HG03520 (cell line): Measurements from ENCODE around the gene EMC6.

Source experiments
- ATAC-seq: cut with Tn5 transposase; IDR thresholded peaks from one replicate; pipeline ENCODE4 v1.9.1; 2021; ENCODE audit warnings: mild to moderate bottlenecking, moderate library complexity; ENCODE audit not compliant: unreplicated experiment

EMC6 gene

DNA sequence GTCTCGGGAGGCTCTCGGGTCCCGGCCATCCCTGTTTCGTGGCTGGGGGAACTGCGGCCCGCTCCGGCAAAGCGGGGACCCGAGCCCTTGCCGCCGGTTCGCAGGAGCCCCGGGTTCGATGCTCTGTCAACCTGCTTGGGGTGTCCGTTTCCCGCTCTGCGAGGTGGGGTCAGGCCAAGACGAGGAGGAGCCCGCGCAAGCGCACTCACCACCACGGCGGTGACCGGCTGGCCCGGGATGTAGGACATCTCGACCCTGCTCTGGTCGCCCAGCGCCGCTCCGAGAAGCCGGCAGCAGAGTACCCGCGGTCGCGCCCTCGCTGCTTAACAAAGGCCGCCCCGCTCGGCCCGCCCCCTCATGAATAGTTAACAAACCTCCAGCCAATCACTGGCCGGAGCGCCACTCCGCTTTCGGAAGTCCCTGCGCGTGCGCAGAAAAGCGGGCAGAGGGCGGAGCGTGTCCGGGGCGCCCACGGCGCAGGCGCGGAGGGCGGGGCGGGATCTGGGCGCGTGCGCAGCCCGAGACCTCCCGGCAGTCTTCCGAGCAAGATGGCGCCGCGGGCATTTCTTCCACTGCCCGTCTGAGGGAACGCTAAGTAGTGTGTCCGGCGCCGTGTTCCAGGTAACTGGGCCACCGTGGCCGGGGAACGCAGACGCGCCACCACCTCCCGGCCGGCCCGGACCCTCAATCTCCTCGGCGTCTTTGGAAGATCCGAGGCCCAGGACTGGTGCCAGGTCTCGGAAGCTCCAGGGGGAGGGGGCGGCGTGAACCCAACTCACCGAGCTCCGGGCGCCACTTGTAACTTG lies at the start of gene EMC6, which contains the start of gene TAX1BP3:
TSS of gene EMC6 (plus strand) at position 534 of the 806 bp plus-strand sequence. CDS start 335 bp downstream, outside the sequence.
TSS of gene TAX1BP3 (minus strand) at position 300 of the 806 bp plus-strand sequence. CDS start at position 248, 52 bp downstream.
- peak; percentile 84 for ATAC-seq

DNA sequence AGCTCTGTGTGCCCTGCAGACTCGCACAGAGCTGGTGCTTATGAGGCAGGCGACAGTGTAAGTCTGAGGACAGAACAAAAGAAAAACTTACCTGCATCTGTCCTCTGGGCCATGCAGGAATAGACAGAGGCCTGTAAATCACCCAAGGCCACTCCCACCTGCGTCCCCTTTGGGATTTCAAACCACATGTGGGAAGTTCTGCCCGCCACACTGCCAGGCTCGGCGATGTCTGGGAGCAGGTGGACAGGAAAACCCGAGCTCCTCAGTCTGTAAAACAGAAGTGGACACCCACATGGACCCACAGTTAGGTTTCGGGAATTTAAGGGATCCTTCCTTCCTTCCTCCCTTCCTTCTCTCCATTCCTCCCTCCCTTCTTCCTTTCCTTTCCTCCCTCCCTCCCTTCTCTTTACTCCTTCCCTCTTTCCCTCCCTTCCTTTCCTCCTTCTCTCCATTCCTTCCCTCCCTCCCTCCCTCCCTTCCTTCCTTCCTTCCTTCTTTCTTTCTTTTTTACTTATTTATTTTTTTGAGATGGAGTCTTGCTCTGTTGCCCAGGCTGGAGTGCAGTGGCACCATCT lies 47.4 kb upstream of the EMC6 start:
- ATAC-seq = no peak

DNA sequence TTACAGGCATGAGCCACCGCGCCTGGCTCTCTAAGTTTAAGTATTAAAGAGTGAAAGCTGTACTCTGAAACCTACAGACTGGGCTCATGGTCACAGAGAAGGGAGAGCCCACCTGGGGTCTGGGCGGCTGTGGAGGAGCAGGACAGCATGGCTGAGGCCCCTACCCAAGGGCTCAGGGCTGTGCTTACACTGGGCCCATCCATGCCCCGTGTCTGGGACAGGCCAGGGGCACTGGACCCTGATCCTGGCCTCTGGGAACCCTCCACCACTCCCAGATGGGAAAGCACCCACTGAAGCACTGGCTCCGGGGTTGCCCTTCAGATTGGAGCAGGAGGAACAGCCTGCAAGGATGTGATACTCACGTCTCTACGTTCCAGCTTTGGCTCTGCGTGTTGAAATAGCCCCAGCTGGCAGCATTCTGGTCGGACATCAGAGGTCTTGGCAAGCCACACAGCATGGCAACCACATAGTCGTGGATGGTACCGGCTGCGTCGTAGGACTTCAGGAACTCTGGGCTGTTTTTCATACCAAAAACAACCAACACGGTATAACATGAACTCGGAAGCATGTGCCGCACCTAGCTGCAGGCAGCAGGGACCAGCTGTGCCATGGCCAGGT lies 45.5 kb upstream of the EMC6 start:
- ATAC-seq = no peak

DNA sequence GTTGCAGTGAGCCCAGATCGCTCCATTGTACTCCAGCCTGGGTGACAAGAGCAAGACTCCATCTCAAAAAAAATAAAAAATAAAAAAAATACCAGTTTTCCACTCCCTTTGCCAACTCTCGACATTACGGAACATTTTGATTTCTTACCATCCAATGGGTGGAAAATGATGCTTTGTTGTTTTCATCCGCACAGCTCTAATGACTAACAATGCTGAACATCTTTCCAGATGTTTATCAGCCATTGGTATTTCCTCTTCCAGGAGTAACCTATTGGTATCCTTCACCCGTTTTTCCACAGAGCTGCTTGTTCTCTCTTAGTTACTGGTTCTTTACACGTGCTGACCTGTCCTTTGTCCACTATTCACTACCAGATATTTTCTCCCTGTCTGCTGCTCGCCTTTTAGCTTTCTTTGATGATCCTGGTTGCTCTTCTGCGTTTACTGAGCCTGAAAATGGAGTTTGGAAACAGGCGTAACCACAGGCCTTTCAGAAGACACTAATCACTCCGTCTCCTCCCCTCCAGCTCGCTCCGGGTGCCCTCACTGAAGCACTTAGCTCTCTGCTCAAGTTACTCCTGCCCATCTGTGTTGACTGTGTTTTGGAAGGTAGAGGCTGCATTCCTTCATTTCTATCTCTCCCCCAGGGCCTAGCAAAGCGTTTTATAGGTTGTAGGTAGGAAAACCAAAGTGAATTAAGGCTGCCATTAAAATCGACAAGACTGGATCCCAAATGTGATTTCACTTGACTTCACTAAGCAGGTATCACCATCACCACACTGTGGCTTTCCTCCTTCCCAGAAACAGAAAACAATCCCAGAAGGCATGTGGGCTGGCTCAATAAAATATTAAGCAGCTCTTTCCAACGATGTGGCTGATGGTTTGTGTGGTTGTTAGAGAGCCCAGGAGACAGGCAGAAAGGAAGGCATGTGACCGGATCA lies 41.5 kb upstream of the EMC6 start:
- ATAC-seq = no peak

DNA sequence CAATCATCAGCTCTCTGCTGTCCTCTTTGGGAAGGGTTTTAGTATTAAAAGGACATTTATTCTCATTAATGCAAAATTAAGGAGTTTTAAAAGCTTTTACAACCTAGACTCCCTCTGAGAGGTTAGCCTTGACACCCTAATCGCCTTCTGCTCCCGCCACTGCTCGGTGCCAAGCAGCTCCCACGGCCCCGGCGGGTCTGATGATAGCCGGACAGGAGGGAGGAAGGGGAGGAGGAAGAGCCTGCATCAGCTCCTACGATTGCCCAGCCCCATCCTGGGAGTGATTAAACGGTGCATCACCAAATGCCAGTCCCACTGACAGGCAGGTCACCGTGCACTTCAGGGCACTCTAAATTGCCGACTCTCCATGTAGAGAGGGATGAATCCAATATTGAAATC lies 40.8 kb upstream of the EMC6 start:
- ATAC-seq = no peak

DNA sequence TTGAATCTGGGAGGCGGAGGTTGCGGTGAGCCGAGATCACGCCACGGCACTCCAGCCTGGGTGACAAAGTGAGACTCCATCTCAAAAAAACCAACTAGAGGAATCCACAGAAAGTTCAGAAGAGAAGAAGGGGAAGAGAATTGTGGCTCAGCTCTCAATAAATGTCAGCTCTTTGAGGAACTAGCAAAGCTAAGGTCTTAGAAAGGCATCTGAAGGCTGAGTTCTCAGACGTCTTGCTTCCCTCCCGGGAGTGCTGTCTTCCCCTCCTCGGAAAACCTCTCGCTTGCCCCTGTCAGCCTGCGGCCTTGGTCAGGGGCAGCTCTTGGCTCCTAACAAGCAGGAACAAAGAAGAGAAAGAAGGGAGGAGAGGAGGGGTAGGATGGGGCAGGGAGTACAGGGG lies 37.8 kb upstream of the EMC6 start:
- no peak for ATAC-seq

DNA sequence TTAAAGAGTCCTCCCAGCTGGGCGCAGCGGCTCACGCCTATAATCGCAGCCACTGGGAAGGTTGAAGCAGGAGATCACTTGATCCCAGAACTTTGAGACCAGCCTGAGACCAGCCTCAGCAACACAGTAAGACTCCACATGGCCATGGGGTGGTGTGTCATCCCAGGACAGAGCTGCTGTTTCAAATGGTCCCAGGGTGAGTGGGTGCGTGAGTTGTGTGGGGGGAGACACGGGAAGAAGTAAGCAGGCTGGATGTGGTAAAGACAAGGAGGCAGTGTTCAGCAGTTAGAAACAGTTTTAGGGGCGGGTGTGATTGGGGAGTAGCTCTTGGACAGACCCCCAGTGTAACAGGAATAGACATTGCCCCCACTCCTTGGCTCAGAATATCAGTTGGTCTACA lies 36.3 kb upstream of the EMC6 start:
- ATAC-seq = no peak

DNA sequence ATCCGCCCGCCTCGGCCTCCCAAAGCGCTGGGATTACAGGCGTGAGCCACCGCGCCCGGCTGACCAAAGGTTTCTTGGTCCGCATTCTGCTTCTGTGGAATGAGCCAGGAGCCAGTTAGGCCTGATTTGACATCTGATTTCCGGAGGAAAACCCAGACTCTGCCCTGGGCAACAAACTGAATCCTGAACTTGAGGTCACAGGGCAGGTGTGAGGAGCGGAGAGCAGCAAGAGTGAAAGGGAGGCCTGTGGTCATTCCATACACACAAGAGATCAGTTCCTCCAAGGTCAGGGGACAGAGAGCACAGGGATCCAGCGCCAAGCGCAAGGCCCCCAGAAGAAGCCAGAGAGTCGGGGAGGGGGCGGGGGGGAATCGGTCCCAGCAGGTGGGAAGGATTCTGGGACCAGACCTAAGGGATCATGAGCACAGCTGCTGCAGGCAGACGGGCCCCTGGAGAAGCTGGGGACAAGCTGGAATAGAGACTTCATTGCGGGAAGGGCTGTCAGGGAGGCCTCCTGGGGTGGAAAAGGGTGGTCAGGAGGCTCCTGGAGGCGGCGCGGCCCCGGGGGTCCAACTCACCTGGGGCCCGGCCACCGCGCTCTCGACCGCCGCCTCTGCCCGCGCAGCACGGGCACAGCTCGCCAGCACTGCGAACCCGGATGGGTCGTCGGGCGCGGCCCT lies 33.0 kb upstream of the EMC6 start:
- ATAC-seq = no peak

DNA sequence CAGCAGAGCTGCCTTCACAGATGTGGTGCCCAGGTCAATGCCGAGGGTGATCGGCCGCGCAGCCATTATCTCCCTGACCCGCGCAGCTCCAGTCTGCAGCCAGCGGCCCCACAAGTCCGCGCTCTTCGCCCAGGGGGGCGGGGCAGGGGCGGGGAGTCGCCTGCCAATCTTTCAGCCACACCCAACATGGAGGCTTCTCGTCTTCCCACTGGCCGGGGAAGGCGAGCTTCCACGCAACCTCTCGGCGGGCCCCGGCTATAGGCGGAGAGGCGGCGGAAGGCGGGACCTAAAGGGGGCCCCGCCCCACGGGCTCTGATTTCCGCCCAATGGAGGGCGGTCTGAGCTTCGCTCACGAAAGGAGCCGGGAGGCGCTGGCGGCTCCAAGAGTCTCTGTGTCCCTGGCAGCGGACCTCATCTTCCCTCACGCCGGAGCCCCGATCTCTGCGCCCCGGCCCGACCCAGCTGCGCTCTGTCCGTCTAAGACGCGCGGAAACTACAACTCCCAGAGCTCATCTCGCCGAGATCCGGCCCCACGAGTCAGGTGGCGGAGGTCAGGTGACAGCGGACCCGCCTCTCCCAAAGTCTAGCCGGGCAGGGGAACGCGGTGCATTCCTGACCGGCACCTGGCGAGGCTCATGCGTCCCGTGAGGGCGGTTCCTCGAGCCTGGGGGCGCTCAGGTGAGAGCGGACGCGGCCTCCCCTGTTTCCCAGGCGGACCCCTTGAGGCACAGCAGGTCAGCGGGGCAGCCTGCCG lies 32.3 kb upstream of the EMC6 start, which contains the start of the genes CTNS and SHPK:
TSS of gene CTNS (plus strand) at position 607 of the 754 bp plus-strand sequence. CDS start 3,447 bp downstream, outside the sequence.
TSS of gene SHPK (minus strand) at position 97 of the 754 bp plus-strand sequence. CDS start at position 66, 31 bp downstream.
- ATAC-seq = peak; percentile 88

DNA sequence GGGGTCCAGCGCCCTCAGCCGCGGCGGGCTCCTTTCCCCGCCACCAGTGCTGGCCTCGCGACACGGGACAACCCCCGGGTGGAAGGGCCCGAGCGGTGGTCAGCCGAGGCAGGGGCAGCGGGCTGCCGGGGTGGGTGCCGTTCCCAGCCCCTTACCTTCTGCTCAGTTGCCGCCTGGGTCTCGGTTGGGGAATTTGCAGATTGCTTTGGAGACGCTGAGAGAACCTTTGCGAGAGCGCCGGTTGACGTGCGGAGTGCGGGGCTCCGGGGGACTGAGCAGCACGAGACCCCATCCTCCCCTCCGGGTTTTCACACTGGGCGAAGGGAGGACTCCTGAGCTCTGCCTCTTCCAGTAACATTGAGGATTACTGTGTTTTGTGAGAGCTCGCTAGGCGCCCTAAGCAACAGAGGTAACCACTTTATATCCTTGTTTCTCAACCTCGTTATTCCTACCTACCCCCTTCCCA lies 31.7 kb upstream of the EMC6 start:
- peak; percentile 1 for ATAC-seq

DNA sequence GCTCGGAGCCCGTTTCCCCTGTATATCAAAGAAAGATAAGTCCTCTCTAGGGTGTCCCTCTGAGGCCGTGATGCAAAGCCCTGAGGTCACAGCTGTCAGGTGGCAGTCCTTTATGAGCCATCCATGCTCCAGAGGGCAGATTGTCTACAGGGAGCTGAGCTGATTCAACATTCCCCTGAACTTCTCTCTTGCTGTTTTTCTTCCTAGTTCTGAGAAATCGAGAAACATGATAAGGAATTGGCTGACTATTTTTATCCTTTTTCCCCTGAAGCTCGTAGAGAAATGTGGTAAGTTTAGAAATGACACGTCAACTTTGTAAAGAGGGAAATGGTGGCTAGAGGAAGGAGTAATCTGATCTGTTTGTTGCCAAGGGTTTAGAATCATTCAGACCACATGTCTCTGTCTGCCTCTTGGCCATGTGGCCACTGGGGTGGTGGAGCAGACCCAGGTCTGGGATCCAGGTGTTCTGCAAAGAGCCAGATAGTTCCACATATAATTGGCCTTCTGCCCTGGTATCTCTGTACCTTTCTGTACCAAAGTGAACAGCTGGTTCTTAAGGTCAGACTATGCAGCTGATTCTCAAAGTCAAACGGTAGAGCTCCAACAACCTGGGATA lies 28.5 kb upstream of the EMC6 start:
- no peak for ATAC-seq

DNA sequence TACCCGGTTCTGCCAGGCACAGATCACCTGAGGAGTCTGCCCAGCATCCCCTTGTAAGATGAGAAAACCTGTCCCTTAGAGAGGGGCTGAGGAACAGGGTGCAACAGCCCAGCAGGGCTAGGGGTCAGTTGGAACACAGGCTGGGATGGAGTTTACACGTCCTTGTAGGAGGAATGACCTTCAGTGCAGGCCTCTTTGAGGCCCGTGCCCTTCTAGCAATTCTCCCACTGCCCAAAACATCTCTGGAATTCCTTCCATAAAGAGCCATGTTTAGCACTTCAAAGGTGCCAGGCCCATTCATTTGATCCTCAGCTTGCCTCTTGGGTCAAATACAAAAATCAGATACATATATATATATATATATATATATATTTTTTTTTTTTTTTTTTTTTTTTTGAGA lies 27.6 kb upstream of the EMC6 start:
- no peak for ATAC-seq

DNA sequence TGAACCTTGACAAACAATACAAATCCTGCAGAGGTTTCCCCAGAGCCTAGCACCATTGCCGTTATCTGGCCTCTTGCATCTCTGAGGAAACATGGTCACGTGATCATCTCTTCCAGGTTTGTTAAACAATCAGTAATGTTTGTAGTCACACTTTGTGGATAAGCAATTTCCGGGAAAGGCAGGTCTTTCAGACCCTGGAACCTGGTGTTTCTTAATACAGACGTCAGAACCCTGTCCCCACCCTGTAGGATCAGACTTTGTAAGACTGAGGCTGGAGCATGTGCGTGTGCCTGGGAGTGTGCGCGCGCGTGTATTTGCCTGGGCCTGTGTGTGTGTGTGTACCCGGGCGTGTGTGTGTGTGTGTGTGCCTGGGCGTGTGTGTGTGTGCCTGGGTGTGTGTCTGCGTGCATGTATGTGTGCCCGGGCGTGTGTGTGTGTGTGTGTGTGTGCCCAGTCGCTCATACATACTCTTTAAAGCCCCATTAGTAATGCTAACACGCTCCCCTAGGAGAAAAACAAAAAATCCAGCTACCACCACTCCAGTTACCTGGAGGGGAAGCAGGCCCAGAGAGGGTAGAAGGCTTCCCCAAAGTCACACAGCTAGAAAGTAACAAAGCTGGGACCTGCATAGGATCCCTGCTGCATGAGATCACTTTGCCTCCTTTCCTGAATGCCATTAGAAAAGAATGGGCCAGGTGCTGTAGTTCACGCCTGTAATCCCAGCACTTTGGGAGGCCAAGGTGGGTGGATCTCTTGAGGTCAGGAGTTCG lies 26.7 kb upstream of the EMC6 start:
- no peak for ATAC-seq

DNA sequence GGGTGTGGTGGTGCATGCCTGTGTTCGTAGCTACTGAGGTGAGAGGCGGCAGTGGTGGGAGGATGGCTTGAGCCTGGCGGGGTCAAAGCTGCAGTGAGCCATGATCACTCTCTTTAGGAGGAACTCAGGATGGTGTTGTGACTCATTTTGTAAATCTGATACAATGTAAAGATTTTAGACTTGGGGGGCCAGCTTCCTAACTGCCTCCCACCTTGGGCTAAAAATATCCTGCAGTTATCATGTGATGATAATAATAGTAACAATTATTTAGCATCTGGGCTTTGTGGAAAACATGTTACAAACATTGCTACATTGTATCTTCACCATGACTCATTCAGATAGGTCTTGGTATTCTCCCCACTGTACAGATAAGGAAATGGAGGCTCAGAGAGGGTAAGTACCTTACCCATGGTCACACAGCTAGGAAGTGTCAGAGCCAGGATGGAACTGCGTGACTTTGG lies 24.7 kb upstream of the EMC6 start:
- ATAC-seq = no peak

DNA sequence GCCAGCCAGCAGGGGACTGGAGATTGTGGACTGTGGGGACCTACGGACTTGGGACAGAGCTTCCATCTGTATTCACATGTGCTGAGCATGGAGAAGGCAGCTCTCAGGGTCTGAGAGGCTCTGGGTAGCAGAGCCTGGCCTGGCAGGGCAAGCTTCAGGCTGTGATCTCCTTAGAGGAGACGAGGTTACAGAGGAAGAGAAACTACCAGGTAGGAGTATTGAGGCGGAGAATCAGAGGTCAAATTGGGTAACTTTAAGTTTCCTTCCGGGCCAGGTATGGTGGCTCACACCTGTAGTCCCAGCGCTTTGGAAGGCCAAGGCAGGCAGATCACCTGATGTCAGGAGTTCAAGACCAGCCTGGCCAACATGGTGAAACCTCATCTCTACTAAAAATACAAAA lies 23.3 kb upstream of the EMC6 start:
- no peak for ATAC-seq

DNA sequence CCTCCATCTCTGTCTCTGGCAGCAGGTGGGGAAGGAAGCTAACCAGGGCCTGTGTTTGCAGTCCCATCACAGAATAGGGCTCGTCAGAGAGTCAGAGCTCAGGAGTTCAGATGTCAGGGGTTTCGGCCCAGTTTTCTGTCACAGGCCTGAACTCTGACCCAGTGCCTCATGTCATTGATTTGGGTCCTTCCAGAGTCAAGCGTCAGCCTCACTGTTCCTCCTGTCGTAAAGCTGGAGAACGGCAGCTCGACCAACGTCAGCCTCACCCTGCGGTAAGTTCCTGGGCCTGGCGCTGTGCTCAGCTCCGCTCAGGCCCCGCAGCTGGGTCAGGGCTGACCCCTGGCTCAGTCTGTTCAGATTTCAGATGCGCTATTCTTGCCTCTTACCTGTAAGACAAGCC lies 21.4 kb upstream of the EMC6 start:
- ATAC-seq = no peak

DNA sequence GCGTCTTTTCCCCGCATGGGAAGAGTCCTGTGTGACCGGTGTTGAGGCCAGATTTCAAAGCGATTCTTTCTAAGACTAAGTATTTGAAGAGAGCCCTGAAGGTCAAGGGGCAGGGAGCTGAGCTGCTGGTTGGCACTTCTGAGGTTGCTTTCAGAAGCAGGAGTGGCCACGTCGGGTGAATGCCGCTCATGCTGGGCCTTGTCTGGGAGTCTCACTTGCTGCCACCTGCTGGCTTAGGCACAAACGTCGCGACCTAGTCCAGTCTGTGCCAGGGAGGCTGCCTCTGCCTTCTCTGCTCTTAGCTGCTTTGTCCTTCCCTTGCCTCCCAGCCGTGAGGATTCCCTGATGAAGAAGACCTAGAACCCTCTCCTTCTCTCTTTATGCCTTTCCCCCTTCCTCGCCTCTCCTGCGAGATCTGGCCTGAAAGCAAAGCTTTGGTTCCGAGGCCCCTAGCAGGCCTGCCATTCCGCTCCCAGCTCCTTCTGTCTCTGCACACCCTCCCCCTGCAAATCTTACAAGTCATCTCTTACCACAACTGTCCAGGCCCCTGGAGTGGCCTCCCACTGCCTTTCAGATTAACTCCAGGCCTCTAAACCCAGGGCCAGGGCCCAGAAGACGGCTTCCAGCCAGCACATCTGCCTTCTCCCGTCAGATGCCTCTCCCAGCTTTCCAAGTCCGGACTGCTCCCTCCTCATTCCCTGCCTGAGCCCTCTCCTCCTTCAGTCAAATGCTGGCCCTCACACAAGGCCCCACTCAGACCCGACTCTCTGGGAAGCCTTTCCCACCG lies 20.6 kb upstream of the EMC6 start:
- ATAC-seq = no peak
